H1 (cell line): ENCODE data around the gene CHCHD3. TPM values are rescaled to one million over a fixed set of nuclear protein-coding genes. Genes with fewer than 3 reads are reported as not detected.
A peak's percentile ranks its signal among the peaks of the same experiment; 100 is the strongest.

ENCODE experiments used
- CTCF ChIA-PET: fragments of 300-600 bp; sonication (Branson Sonifier 250); formaldehyde crosslinking; loops from one replicate; lab custom pipeline; 2021; ENCODE audit not compliant: partially characterized antibody; lab: Charles Lee
- POLR2A ChIA-PET: fragments of 300-600 bp; sonication (Branson Sonifier 250); formaldehyde crosslinking; loops from one replicate; lab custom pipeline; 2021; ENCODE audit warnings: inconsistent platforms; ENCODE audit not compliant: partially characterized antibody; lab: Charles Lee
- DNase-seq, 2 experiments: peaks; one replicate each; pipeline versions ENCODE4 v3.0.0 to v3.0.0-alpha.2; 2010 to 2022; ENCODE audit warnings: low spot score in 2 of 2, low read depth in 1 of 2, mixed read lengths in 1 of 2
- FAIRE-seq: peaks from 2 replicates; lab custom pipeline; 2011; peaks lifted over from hg19 to GRCh38; lab: Jason Lieb, UNC
- H2AFZ ChIP-seq: 2 replicates; pipeline ENCODE4 v1.8.1; 2012; ENCODE audit warnings: low read length, inconsistent platforms
- H2AK5ac ChIP-seq: 2 replicates; pipeline ENCODE4 v1.6.1; 2013; ENCODE audit warnings: low read depth, low read length
- H2BK120ac ChIP-seq: replicated peaks from 2 replicates; pipeline ENCODE3; 2013; ENCODE audit warnings: low read depth, low read length, inconsistent platforms
- H2BK12ac ChIP-seq: 2 replicates; pipeline ENCODE4 v1.6.1; 2013; ENCODE audit warnings: low read depth, low read length
- H2BK15ac ChIP-seq: 2 replicates; pipeline ENCODE4 v1.6.1; 2013; ENCODE audit warnings: low read length
- H2BK20ac ChIP-seq: 2 replicates; pipeline ENCODE4 v1.6.1; 2013; ENCODE audit warnings: low read length
- H2BK5ac ChIP-seq: 2 replicates; pipeline ENCODE4 v1.6.1; 2013; ENCODE audit warnings: low read depth, low read length
- H3K14ac ChIP-seq: 2 replicates; pipeline ENCODE4 v1.6.1; 2013; ENCODE audit warnings: inconsistent platforms; ENCODE audit not compliant: insufficient read length
- H3K18ac ChIP-seq: 2 replicates; pipeline ENCODE4 v1.6.1; 2013; ENCODE audit warnings: low read length; ENCODE audit errors: extremely low read depth
- H3K23ac ChIP-seq: 2 replicates; pipeline ENCODE4 v1.6.1; 2013; ENCODE audit warnings: inconsistent platforms; ENCODE audit not compliant: insufficient read length
- H3K23me2 ChIP-seq: 2 replicates; pipeline ENCODE4 v1.6.1; 2013; ENCODE audit warnings: low read depth, low read length
- H3K27ac ChIP-seq: 2 replicates; pipeline ENCODE4 v1.6.1; 2011; ENCODE audit warnings: low read depth, low read length, inconsistent platforms
- H3K27me3 ChIP-seq, 4 experiments: replicated peaks in 1 of 4; 1 replicate in 1 of 4; 2 replicates in 3 of 4; pipeline versions ENCODE4 v1.6.1 to v1.8.1; 2011 to 2013; ENCODE audit warnings: low read length in 3 of 4, mild to moderate bottlenecking in 3 of 4, inconsistent platforms in 2 of 4, mixed read lengths in 2 of 4, moderate library complexity in 1 of 4; ENCODE audit not compliant: control insufficient read depth in 3 of 4, insufficient read depth in 3 of 4; ENCODE audit errors: extremely low read depth in 1 of 4
- H3K36me3 ChIP-seq, 4 experiments: 2 replicates each; pipeline versions ENCODE4 v1.6.1 to v1.8.1; 2011 to 2013; ENCODE audit warnings: mild to moderate bottlenecking in 4 of 4, low read length in 3 of 4, moderate library complexity in 2 of 4, control low read depth in 1 of 4, inconsistent platforms in 1 of 4; ENCODE audit not compliant: insufficient read depth in 4 of 4, control insufficient read depth in 2 of 4
- H3K4ac ChIP-seq: replicated peaks from 2 replicates; pipeline ENCODE3; 2013; ENCODE audit warnings: low read length, low read depth, mixed read lengths, inconsistent platforms; ENCODE audit not compliant: insufficient read length
- H3K4me1 ChIP-seq, 4 experiments: replicated peaks in 1 of 4; 1 replicate in 1 of 4; 2 replicates in 3 of 4; pipeline versions ENCODE4 v1.6.1 to v1.8.1; 2011 to 2013; ENCODE audit warnings: low read length in 3 of 4, inconsistent platforms in 2 of 4, mixed read lengths in 1 of 4; ENCODE audit not compliant: insufficient read depth in 4 of 4, control insufficient read depth in 3 of 4
- H3K4me2 ChIP-seq, 2 experiments: 2 replicates each; pipeline versions ENCODE4 v1.6.1 to v1.8.1; 2011 to 2013; ENCODE audit warnings: low read depth in 2 of 2, low read length in 2 of 2, control low read depth in 1 of 2, inconsistent platforms in 1 of 2, mild to moderate bottlenecking in 1 of 2; ENCODE audit not compliant: insufficient read depth in 1 of 2
- H3K4me3 ChIP-seq, 4 experiments: fragments of 200-600, 300-600 bp in 1 of 4; sonication (generic), shearing (Covaris generic), sonication (Bioruptor Twin) in 1 of 4; 2 replicates each; pipeline versions ENCODE4 v1.5.1 to v1.8.1; 2011 to 2016; ENCODE audit warnings: low read length in 4 of 4, low read depth in 3 of 4, control low read depth in 2 of 4, inconsistent platforms in 2 of 4, mild to moderate bottlenecking in 2 of 4, mixed read lengths in 1 of 4, moderate library complexity in 1 of 4; ENCODE audit not compliant: insufficient read depth in 2 of 4; ENCODE audit errors: extremely low read depth in 1 of 4
- H3K56ac ChIP-seq: replicated peaks from 2 replicates; pipeline ENCODE3; 2013; ENCODE audit warnings: low read depth, mild to moderate bottlenecking, mixed read lengths, low read length, inconsistent platforms; ENCODE audit not compliant: insufficient read length
- H3K79me1 ChIP-seq: 2 replicates; pipeline ENCODE4 v1.6.1; 2013; ENCODE audit warnings: low read depth, low read length, control low read depth
- H3K79me2 ChIP-seq, 2 experiments: 2 replicates each; pipeline versions ENCODE4 v1.6.1 to v1.8.1; 2012 to 2013; ENCODE audit warnings: low read length in 2 of 2, mild to moderate bottlenecking in 2 of 2, inconsistent platforms in 1 of 2; ENCODE audit not compliant: insufficient read depth in 2 of 2, control insufficient read depth in 1 of 2
- H3K9ac ChIP-seq, 4 experiments: replicated peaks in 1 of 4; 1 replicate in 1 of 4; 2 replicates in 3 of 4; pipeline versions ENCODE4 v1.6.1 to v1.8.1; 2011 to 2013; ENCODE audit warnings: low read depth in 3 of 4, low read length in 3 of 4, control low read depth in 2 of 4, mild to moderate bottlenecking in 2 of 4, moderate library complexity in 2 of 4, inconsistent platforms in 1 of 4; ENCODE audit errors: extremely low read depth in 1 of 4
- H3K9me3 ChIP-seq, 2 experiments: 2 replicates each; pipeline versions ENCODE4 v1.6.1 to v1.8.1; 2012 to 2013; ENCODE audit warnings: mild to moderate bottlenecking in 2 of 2, moderate library complexity in 2 of 2, control low read depth in 1 of 2, inconsistent platforms in 1 of 2, low read depth in 1 of 2, low read length in 1 of 2, mixed read lengths in 1 of 2; ENCODE audit not compliant: insufficient read depth in 2 of 2
- H4K20me1 ChIP-seq, 2 experiments: replicated peaks in 1 of 2; 2 replicates each; pipeline versions ENCODE3 to v1.8.1; 2011 to 2013; ENCODE audit warnings: inconsistent platforms in 2 of 2, low read length in 2 of 2, mild to moderate bottlenecking in 1 of 2; ENCODE audit not compliant: insufficient read depth in 2 of 2, control insufficient read depth in 1 of 2
- H4K5ac ChIP-seq: 2 replicates; pipeline ENCODE4 v1.6.1; 2013; ENCODE audit warnings: low read length, low read depth, mixed read lengths, inconsistent platforms; ENCODE audit not compliant: insufficient read length
- H4K8ac ChIP-seq: 2 replicates; pipeline ENCODE4 v1.8.0; 2013; ENCODE audit warnings: mild to moderate bottlenecking, moderate library complexity, low read length, inconsistent platforms; ENCODE audit not compliant: insufficient read depth; ENCODE audit errors: extremely low read depth
- H4K91ac ChIP-seq: replicated peaks from 2 replicates; pipeline ENCODE3; 2013; ENCODE audit warnings: low read length, mixed read lengths, inconsistent platforms; ENCODE audit not compliant: insufficient read length
- CEBPB ChIP-seq: IDR thresholded peaks from 2 replicates; pipeline ENCODE4 v1.6.1; 2012; ENCODE audit warnings: low read depth, low read length
- HDAC6 ChIP-seq: IDR thresholded peaks from one replicate; pipeline ENCODE4 v1.7.1; 2012; ENCODE audit warnings: low read depth, mild to moderate bottlenecking, inconsistent platforms, low read length, moderate library complexity
- JUND ChIP-seq: IDR thresholded peaks from 2 replicates; pipeline ENCODE4 v1.6.1; 2011; ENCODE audit warnings: mild to moderate bottlenecking, improper control_type of control experiment, low read length
- NRF1 ChIP-seq: IDR thresholded peaks from 2 replicates; pipeline ENCODE4 v1.6.1; 2011; ENCODE audit warnings: mild to moderate bottlenecking, low read depth, low read length, improper control_type of control experiment
- RBBP5 ChIP-seq: IDR thresholded peaks from 2 replicates; pipeline ENCODE4 v1.7.1; 2012; ENCODE audit warnings: low read depth, mild to moderate bottlenecking, inconsistent platforms, low read length, moderate library complexity, borderline replicate concordance
- SIN3A ChIP-seq, 2 experiments: IDR thresholded peaks in 1 of 2; conservative IDR thresholded peaks in 1 of 2; 2 replicates each; pipeline ENCODE4 v1.6.1; 2011 to 2012; ENCODE audit warnings: low read length in 2 of 2, improper control_type of control experiment in 1 of 2, low read depth in 1 of 2, mild to moderate bottlenecking in 1 of 2
- TEAD4 ChIP-seq: IDR thresholded peaks from 2 replicates; pipeline ENCODE4 v1.6.1; 2012; ENCODE audit warnings: low read depth, low read length, inconsistent platforms, mixed read lengths
- WGBS, 2 experiments: shearing (Covaris generic) in 1 of 2; methylation state at CpG; one replicate each; pipeline versions ENCODE4 v1.1.6 to v1.1.7; 2013 to 2015; ENCODE audit warnings: low lambda C conversion rate in 2 of 2, mixed read lengths in 2 of 2, inconsistent platforms in 1 of 2, low coverage in 1 of 2, missing lambda C conversion rate in 1 of 2; ENCODE audit not compliant: insufficient replicate concordance in 2 of 2, insufficient coverage in 1 of 2, insufficient read length in 1 of 2; ENCODE audit errors: extremely low coverage in 1 of 2, missing lambda C conversion rate in 1 of 2; 5-methylcytosine and 5-hydroxymethylcytosine counted together
- polyA plus RNA-seq, 7 experiments: library from polyadenylated mRNA; depleted of rRNA in 3 of 7; stranded (reverse) in 5 of 7; unstranded in 2 of 7; fragments of >200 nt in 5 of 7; fragments of 200-250 nt in 2 of 7; gene quantifications; 1 replicate in 5 of 7; 2 replicates in 1 of 7; 4 replicates in 1 of 7; pipeline versions ENCODE4 v1.2.1 to v1.2.3, GENCODE V29; 2011 to 2013; ENCODE audit warnings: missing spikeins in 2 of 7, mixed read lengths in 2 of 7
- total RNA-seq: library from RNA; stranded (reverse); fragmentation: NEBNext Ultra II Directional; extraction: Animal tissue kit (Norgen Biotek cat#: 25700); gene quantifications from 2 replicates; pipeline ENCODE4 v1.2.1, GENCODE V29; 2021

The CHCHD3 gene
- total and polyA plus RNA-seq, 2 of the 8 experiments (the other 6 are each of a cell fraction or from before 2014, with no cell fraction given): 42.9 to 137 TPM

DNA sequence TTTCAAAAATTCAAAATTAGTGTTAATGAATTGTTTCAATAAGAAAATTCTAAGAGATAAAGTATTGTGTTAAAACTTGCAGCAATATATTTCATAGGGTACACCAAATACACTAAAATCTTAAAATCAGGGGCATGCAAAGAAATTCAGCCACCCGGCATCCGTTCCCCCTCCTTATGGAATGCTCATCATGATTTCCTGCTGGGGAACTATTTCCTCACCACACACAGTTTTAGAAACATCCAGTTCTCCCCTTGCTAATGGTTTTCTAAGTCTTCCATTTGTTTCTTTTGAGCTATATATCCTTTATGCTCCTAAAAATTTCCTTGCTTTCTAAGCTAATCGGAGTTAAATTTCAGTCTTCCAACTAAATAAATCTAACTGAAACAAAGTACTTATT is 60.7 kb downstream of the CHCHD3 start:
- H3K79me2 ChIP-seq: peaks cover 0 to 54% of the 10 kb centered on the region in 2 experiments; a peak in 2 of 4 replicates
- POLR2A ChIA-PET: interaction anchor here (1.3 kb wide), 1 partner anchor 61 kb away, joined by 3 read pairs; the partner anchor contains the start of gene CHCHD3

More for the DNA sequence above, 60.7 kb downstream of the CHCHD3 start:
- peaks cover 3% of the 10 kb centered on the region for H3K79me1 ChIP-seq
- H3K4ac ChIP-seq: no peak overlapping the region
- no peak overlapping the region for H3K4me3 ChIP-seq
- no peak for DNase-seq
- no peaks in the 10 kb centered on the region for H3K23me2 ChIP-seq
- 0 out of 4 replicates have a peak, but pooled peaks cover 0 to 1% of the 10 kb centered on the region in 2 experiments for H3K9me3 ChIP-seq
- no peak overlapping the region for H3K23ac ChIP-seq
- H2BK15ac ChIP-seq: no peak overlapping the region
- H2BK20ac ChIP-seq: no peak overlapping the region
- peaks cover 2 to 5% of the 10 kb centered on the region in 2 experiments for H4K20me1 ChIP-seq
- H3K27ac ChIP-seq: no peak overlapping the region
- no peak overlapping the region for H3K56ac ChIP-seq
- H3K36me3 ChIP-seq: no peaks in the 10 kb centered on the region; a peak in 1 of 8 replicates
- no peak overlapping the region for H3K9ac ChIP-seq
- H4K91ac ChIP-seq: no peak overlapping the region
- CTCF ChIA-PET: interaction anchor here (0.8 to 2.2 kb wide), 5 partner anchors 9 to 413 kb away, joined by 3 to 6 read pairs (median 4); no protein-coding TSS in a partner anchor
- H3K4me1 ChIP-seq: peaks cover 0 to 6% (median 2%) of the 10 kb centered on the region in 4 experiments; a peak in 2 of 7 replicates
- no peak overlapping the region for H3K4me2 ChIP-seq
- 53% methylated on average over 3 of the region's 3 CpGs; no CpG with 5 or more reads in 1 of the 2 experiments for WGBS, 2 experiments
- no peak overlapping the region for H2BK120ac ChIP-seq
- TF ChIP-seq SIN3A (conservative IDR thresholded peaks at IDR 0.05 in 1 of 2, IDR thresholded peaks at IDR 0.05 in 1 of 2; ENCODE audit: low read depth in 1 of 2, low read length in 2 of 2): no peak
- no peak for TF ChIP-seq NRF1
- TF ChIP-seq CEBPB: peak; percentile 55
- no peak for TF ChIP-seq RBBP5
- TF ChIP-seq HDAC6: no peak
- peak; percentile 54; the same call in 1 of the 2 replicates for TF ChIP-seq TEAD4
- no peak for TF ChIP-seq JUND
- TF ChIP-seq, all 59 proteins: peak for 2
- Histone ChIP-seq H3K14ac (no peak overlapping the region), H4K5ac (no peak overlapping the region), H2BK12ac (no peak overlapping the region), H3K18ac (no peak overlapping the region), H4K8ac (no peak overlapping the region), H3K27me3 (no peaks in the 10 kb centered on the region), H2AFZ (no peak overlapping the region), H2BK5ac (no peak overlapping the region), H2AK5ac (no peak overlapping the region)
- peak; percentile 24 for FAIRE-seq
